Smooth muscle cell (in vitro differentiated cells): ENCODE results near the gene TRAF3. TPM values are rescaled to one million over a fixed set of nuclear protein-coding genes. Genes with fewer than 3 reads are reported as not detected.
A peak's percentile ranks its signal among the peaks of the same experiment; 100 is the strongest.

Experiments
- DNase-seq: peaks from one replicate; lab custom pipeline; 2025; ENCODE audit not compliant: unreplicated experiment; lab: John Stamatoyannopoulos, UW
- H2AFZ ChIP-seq: fragments of 200-600 bp; sonication (generic); 2 replicates; pipeline ENCODE4 v1.6.0; 2016; ENCODE audit warnings: antibody characterized with exemption, low read depth, mild to moderate bottlenecking
- H3F3A ChIP-seq: fragments of 200-600 bp; sonication (generic); 2 replicates; pipeline ENCODE4 v1.6.0; 2017; ENCODE audit warnings: antibody characterized with exemption, low read depth
- H3K27ac ChIP-seq: fragments of 200-600 bp; sonication (generic); 2 replicates; pipeline ENCODE4 v1.5.1; 2016; ENCODE audit warnings: low read depth, mild to moderate bottlenecking
- H3K27me3 ChIP-seq: fragments of 200-600 bp; sonication (generic); 2 replicates; pipeline ENCODE4 v1.6.1; 2016; ENCODE audit warnings: low read depth, mild to moderate bottlenecking
- H3K36me3 ChIP-seq: fragments of 200-600 bp; sonication (generic); 2 replicates; pipeline ENCODE4 v1.5.1; 2016; ENCODE audit warnings: low read depth
- H3K4me1 ChIP-seq: fragments of 200-600 bp; sonication (generic); 2 replicates; pipeline ENCODE4 v1.5.1; 2016; ENCODE audit warnings: low read depth
- H3K4me2 ChIP-seq: fragments of 200-600 bp; sonication (generic); 2 replicates; pipeline ENCODE4 v1.6.0; 2016; ENCODE audit warnings: mild to moderate bottlenecking
- H3K4me3 ChIP-seq: fragments of 200-600 bp; sonication (generic); 2 replicates; pipeline ENCODE4 v1.5.1; 2016; ENCODE audit warnings: mild to moderate bottlenecking
- H3K79me2 ChIP-seq: fragments of 200-600 bp; sonication (generic); 2 replicates; pipeline ENCODE4 v1.6.0; 2016; ENCODE audit warnings: low read depth, mild to moderate bottlenecking
- H3K9ac ChIP-seq: fragments of 200-600 bp; sonication (generic); 2 replicates; pipeline ENCODE4 v1.6.0; 2016; ENCODE audit warnings: low read depth
- H3K9me3 ChIP-seq: fragments of 200-600 bp; sonication (generic); replicated peaks from 2 replicates; pipeline ENCODE4 v1.5.1; 2016; ENCODE audit warnings: low read depth
- H4K20me1 ChIP-seq: fragments of 200-600 bp; sonication (generic); 2 replicates; pipeline ENCODE4 v1.6.0; 2016; ENCODE audit warnings: low read depth
- WGBS: methylation state at CpG from one replicate; pipeline ENCODE4 v1.1.7; 2016; ENCODE audit warnings: low lambda C conversion rate; 5-methylcytosine and 5-hydroxymethylcytosine counted together
- polyA plus RNA-seq: library from polyadenylated mRNA; unstranded; fragments of >200 nt; fragmentation: Nextera tagmentation; extraction: Ambion mirVana; gene quantifications from 2 replicates; pipeline ENCODE4 v1.2.1, GENCODE V29; 2016
- total RNA-seq: library from RNA; depleted of rRNA; stranded (reverse); fragments of >200 nt; gene quantifications from 2 replicates; pipeline ENCODE4 v1.2.3, GENCODE V29; 2014
- TF ChIP-seq, protein P1 (sequence below): fragments of 200-600 bp; sonication (generic); IDR thresholded peaks from 2 replicates; pipeline ENCODE4 v1.5.1; 2017; ENCODE audit warnings: borderline replicate concordance, mild to moderate bottlenecking, antibody characterized with exemption; ENCODE audit not compliant: insufficient read depth, poor library complexity, severe bottlenecking

TRAF3 gene
- total and polyA plus RNA-seq, 2 experiments from 2014 or later, result 9.4 to 24.6 TPM

GRCh38 chr14:102849526-102850379, 72.5 kb downstream of the TRAF3 start:
- Histone ChIP-seq H3K27ac (no peak overlapping the region), H3K4me2 (no peak overlapping the region)

DNA sequence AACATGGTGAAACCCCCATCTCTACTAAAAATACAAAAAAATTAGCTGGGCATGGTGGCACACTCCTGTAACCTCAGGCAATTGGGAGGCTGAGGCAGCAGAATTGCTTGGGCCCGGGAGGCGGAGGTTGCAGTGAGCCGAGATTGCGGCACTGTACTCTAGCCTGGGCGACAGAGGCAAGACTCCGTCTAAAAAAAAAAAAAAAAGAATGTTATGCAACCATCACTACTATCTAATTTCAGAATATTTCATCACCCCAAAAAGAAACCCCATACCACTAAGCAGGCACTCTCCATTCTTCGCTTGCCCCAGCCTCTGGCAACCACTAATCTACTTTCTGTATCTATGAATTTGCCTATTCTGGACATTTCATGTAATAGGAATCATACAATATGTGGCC, 76.4 kb downstream of the TRAF3 start:
- no peaks in the 10 kb centered on the region for H3K36me3 ChIP-seq
- no peak for DNase-seq
- WGBS, result 97% methylated on average over 7 of the region's 7 CpGs
- no peak overlapping the region for H3K9ac ChIP-seq
- H3K27ac ChIP-seq, result no peak overlapping the region
- no peak overlapping the region for H3K4me2 ChIP-seq
- no peaks in the 10 kb centered on the region for H3F3A ChIP-seq
- no peak overlapping the region for H2AFZ ChIP-seq
- no peak overlapping the region for H3K4me3 ChIP-seq
- TF ChIP-seq, protein P1, sequence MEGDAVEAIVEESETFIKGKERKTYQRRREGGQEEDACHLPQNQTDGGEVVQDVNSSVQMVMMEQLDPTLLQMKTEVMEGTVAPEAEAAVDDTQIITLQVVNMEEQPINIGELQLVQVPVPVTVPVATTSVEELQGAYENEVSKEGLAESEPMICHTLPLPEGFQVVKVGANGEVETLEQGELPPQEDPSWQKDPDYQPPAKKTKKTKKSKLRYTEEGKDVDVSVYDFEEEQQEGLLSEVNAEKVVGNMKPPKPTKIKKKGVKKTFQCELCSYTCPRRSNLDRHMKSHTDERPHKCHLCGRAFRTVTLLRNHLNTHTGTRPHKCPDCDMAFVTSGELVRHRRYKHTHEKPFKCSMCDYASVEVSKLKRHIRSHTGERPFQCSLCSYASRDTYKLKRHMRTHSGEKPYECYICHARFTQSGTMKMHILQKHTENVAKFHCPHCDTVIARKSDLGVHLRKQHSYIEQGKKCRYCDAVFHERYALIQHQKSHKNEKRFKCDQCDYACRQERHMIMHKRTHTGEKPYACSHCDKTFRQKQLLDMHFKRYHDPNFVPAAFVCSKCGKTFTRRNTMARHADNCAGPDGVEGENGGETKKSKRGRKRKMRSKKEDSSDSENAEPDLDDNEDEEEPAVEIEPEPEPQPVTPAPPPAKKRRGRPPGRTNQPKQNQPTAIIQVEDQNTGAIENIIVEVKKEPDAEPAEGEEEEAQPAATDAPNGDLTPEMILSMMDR, result no peak
- peaks cover 57% of the 10 kb centered on the region for H4K20me1 ChIP-seq
- no peaks in the 10 kb centered on the region for H3K27me3 ChIP-seq
- no peaks in the 10 kb centered on the region for H3K4me1 ChIP-seq
- no peaks in the 10 kb centered on the region for H3K9me3 ChIP-seq
- peaks cover 9% of the 10 kb centered on the region for H3K79me2 ChIP-seq

More at GRCh38 chr14:102849526-102850379, 72.5 kb downstream of the TRAF3 start:
- H3F3A ChIP-seq, result no peaks in the 10 kb centered on the region
- no peaks in the 10 kb centered on the region for H3K9me3 ChIP-seq
- no peaks in the 10 kb centered on the region for H3K27me3 ChIP-seq
- TF ChIP-seq, protein P1, result no peak
- peaks cover 52% of the 10 kb centered on the region for H4K20me1 ChIP-seq
- DNase-seq, result no peak
- H3K36me3 ChIP-seq, result no peaks in the 10 kb centered on the region
- peak overlapping the region; percentile 11 for H3K4me3 ChIP-seq
- WGBS, result 88% methylated on average over 6 of the region's 6 CpGs
- H3K79me2 ChIP-seq, result peaks cover 12% of the 10 kb centered on the region
- H3K4me1 ChIP-seq, result no peaks in the 10 kb centered on the region
- H3K9ac ChIP-seq, result no peak overlapping the region
- H2AFZ ChIP-seq, result no peak overlapping the region

DNA sequence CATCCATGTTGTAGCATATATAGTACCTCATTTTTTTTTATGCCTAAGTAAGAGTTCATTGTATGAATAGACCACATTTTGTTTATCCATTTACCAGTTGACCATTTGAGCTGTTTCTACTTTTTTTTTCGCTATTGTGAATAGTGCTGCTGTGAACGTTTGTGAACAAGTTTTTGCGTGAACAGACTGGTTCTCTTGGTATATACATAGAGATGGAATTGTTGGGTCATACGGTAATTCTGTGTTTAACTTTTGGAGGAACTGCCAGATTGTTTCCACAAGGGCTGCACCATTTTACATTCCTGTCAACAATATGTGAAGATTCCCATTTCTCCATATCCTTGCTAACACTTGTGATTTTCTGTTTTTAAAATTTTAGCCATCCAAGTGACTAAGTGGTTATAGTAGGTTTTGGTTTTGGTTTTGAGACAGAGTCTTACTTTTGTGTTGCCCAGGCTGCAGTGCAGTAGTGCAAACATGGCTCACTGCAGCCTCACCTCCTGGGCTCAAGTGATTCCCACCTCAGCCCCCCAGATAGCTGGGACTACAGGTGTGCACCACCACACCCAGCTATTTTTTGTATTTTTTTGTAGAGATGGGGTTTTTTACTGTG, 76.9 kb downstream of the TRAF3 start:
- Histone ChIP-seq H3K27me3 (no peaks in the 10 kb centered on the region), H4K20me1 (peaks cover 53% of the 10 kb centered on the region), H3K9me3 (no peaks in the 10 kb centered on the region), H3K36me3 (no peaks in the 10 kb centered on the region), H2AFZ (no peak overlapping the region), H3K27ac (no peak overlapping the region), H3K4me3 (no peak overlapping the region), H3F3A (no peaks in the 10 kb centered on the region), H3K4me2 (no peak overlapping the region), H3K9ac (no peak overlapping the region), H3K79me2 (peaks cover 13% of the 10 kb centered on the region), H3K4me1 (no peaks in the 10 kb centered on the region)
- 91% methylated on average over 4 of the region's 4 CpGs for WGBS
- TF ChIP-seq, protein P1, result no peak
- no peak for DNase-seq
